AG10803 (cell line): ENCODE data around the gene GNB2.

Experiments
- DNase-seq: peaks from one replicate; pipeline ENCODE4 v3.0.0; 2010; ENCODE audit warnings: low read depth
- H3K4me3 ChIP-seq: 2 replicates; pipeline ENCODE4 v1.5.1; 2011; ENCODE audit warnings: mild to moderate bottlenecking, low read length, control low read depth
- CTCF ChIP-seq: conservative IDR thresholded peaks from 2 replicates; pipeline ENCODE4 v1.5.1; 2011; ENCODE audit warnings: mild to moderate bottlenecking, low read length, control low read depth, inconsistent platforms

Gene GNB2

DNA sequence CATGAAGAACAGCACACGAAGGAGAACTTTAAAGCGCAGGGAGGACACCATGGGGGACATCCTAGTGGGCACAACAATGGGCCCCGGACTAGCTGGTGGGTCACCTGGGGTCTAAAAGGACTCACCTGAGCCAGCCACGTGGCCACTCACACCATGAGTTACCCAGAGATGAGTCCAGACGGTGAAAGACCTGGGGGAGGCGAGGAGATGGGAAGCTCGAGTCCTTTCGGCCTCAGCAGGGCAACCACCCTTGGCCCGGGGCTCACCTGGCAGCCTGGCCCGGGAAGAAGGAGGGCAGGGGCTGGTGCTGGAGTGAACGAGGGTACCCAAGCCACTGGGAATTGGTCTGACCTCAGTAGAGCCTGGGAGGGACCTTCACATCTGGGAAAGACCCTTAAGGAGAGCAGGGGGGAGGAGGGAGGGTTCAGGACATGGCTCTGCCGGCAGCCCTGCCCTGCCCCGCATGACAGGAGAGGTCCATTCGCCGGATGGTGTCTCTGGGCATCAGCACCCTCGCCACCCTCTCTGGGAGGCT lies 14.9 kb downstream of the GNB2 start:
- no peak overlapping the region for H3K4me3 ChIP-seq
- no peak for DNase-seq
- no peak for TF ChIP-seq CTCF

DNA sequence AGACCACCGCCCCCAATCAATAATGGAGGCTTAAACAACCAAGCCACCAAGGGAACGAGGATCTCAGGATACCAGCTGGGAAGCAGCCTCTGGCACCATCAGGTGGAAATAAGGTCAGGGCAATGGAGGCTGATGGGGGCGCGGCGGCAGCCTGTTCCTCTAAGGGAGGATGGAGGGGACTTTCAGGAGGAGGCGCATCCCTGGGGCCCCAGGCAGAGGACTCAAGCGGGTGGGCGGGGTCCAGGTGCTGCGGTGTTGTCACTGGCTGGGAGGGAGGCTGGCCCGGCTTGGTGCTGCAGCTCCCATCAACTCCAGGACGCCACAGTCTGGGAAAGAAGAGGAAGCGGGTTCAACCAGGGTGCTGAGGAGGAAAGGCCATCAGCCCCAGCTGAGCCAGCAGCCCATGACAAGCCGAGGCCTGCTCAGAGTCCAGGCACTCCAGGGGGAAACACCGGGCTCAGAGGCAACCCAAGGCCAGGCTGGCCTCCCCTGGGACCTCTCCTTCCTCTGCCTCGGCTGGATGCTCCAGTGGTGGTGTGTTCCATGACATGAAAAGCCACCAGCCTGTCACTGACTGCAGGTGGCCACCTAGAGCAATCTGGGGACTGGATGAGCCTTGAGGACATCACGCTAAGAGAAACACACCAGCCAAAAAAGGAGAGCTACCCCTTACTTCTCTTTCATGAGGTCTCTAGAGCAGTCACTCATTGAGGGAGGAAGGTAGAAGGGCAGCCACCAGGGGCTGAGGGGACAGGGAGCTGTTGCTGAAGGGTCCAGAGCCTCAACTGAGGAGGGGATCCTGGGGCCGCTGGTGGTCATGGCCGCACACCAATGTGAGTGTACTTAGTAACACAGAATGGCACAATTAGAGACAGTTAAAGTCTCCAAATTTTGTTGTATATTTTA lies 15.9 kb downstream of the GNB2 start:
- H3K4me3 ChIP-seq = no peak overlapping the region
- TF ChIP-seq CTCF = no peak
- DNase-seq = no peak

DNA sequence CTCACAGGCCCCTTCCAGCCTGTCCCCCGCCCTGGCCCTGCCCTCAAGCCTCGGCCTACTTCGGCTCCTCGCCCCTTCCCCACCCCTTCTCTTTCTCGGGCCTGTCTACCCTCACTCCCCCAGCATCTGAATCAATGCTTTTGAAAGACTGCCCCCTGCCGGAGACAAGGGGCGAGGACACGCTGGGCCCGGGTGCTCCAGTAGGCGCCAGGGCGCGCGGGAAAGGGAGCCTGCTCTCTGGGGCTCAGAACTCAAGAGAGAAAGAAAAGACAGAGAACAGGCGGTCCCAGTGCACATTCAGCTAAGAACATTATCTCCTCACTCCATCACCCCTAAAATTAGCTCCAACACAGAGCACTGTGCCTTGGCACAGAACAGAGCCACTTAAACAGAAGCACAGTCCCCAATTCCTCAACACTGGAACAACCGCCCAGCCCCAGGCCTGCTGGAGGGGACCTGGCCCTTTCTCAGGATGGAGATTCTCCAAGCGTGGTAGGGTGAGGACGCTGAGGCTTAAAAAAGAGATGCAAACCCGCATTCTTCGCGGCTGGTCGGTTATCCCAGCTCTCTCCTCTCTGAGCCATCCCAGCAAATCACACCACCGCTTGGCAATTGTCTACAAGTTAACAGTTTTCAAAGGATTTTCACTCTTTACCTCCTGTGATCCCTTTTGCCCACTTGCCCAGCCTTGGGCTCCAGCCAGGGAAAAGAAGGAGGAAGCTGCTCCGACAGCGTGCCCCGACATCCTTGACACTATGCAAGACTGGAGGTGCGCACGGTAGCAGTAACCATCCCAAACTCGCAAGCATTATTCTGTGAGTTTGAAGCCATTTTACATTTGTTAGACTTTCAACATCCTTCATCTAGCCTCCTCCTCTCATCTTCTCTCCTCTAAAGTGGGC lies 18.4 kb downstream of the GNB2 start:
- peak; percentile 78 for TF ChIP-seq CTCF
- H3K4me3 ChIP-seq = peak overlapping the region; percentile 79
- peak; percentile 57 for DNase-seq

- DNase-seq = no peak
- peak overlapping the region; percentile 79 for H3K4me3 ChIP-seq
- TF ChIP-seq CTCF = no peak
Observed at GRCh38 chr7:100692578-100692961, 19.0 kb downstream of the GNB2 start.

- H3K4me3 ChIP-seq = peak overlapping the region; percentile 79
- no peak for DNase-seq
- TF ChIP-seq CTCF = no peak
Observed at GRCh38 chr7:100693312-100694097, 20.0 kb downstream of the GNB2 start.

GRCh38 chr7:100694098-100694745 lies 20.7 kb downstream of the GNB2 start, which contains the start of gene GIGYF1:
Gene GIGYF1, minus strand, starts transcription at chr7:100694250. Its CDS starts 6,012 bp downstream, at chr7:100688238.
- peak within 1 kb of the TSS; percentile 79 for H3K4me3 ChIP-seq
- TF ChIP-seq CTCF = no peak
- DNase-seq = peak; percentile 58
